Astrocyte of the spinal cord (primary cell): ENCODE results near the gene THRB.

Experiments
- DNase-seq: peaks from one replicate; pipeline ENCODE4 v3.0.0; 2011; ENCODE audit warnings: low read depth, low spot score
- H3K4me3 ChIP-seq: 2 replicates; pipeline ENCODE4 v1.5.1; 2011; ENCODE audit warnings: low read depth, mild to moderate bottlenecking, low read length, moderate library complexity
- in situ Hi-C: cut with HindIII; loops from 2 replicates; pipeline ENCODE4 v1.10.0; 2017; ENCODE audit warnings: low sequenced_read_pairs
- TF ChIP-seq, protein P1 (sequence below): IDR thresholded peaks from 2 replicates; pipeline ENCODE4 v1.5.1; 2012; ENCODE audit warnings: low read depth, mild to moderate bottlenecking, low read length, inconsistent platforms

Gene THRB

DNA sequence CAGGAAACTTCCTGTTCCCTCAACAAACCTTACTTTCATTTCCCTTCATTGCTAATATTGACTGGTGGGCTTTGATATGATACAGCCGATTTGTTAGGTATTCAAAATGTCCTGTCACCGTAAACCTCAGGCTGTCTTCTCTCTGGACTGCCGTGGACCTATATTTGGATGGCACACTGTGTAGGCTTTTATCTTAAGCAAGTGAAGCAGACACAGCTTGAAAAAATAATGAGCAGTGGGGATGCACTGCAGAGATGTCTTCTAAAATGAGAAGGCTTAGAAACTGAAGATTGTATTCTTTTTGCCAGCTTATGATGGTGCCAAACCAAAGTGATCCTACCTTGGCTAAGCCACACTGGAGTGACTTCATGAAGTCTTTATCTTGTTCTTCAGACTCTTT, 283.3 kb downstream of the THRB start:
- no peak for DNase-seq
- no peak overlapping the region for H3K4me3 ChIP-seq
- in situ Hi-C loops: no loop called here
- TF ChIP-seq, protein P1, sequence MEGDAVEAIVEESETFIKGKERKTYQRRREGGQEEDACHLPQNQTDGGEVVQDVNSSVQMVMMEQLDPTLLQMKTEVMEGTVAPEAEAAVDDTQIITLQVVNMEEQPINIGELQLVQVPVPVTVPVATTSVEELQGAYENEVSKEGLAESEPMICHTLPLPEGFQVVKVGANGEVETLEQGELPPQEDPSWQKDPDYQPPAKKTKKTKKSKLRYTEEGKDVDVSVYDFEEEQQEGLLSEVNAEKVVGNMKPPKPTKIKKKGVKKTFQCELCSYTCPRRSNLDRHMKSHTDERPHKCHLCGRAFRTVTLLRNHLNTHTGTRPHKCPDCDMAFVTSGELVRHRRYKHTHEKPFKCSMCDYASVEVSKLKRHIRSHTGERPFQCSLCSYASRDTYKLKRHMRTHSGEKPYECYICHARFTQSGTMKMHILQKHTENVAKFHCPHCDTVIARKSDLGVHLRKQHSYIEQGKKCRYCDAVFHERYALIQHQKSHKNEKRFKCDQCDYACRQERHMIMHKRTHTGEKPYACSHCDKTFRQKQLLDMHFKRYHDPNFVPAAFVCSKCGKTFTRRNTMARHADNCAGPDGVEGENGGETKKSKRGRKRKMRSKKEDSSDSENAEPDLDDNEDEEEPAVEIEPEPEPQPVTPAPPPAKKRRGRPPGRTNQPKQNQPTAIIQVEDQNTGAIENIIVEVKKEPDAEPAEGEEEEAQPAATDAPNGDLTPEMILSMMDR: no peak

DNA sequence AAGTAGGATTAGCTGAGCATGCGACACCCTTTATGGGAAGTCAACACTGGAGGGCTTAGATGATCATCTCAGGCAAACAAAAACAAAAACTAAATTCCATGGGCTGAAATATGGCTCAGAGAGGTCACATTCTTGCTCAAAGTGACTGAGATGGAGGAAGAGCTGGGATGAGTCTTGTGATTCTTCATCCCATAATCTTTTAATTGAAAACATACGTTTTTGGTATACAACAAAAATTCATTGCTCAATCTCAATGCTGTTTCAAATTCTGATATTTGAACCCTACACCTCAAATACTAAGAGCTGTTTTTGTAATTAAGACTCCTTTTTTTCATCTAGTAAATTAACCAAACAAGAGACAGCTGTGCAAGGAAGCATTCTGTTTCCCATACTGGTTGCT, 292.6 kb downstream of the THRB start:
- no peak for DNase-seq
- in situ Hi-C loops: no loop called here
- no peak overlapping the region for H3K4me3 ChIP-seq
- TF ChIP-seq, protein P1: no peak

DNA sequence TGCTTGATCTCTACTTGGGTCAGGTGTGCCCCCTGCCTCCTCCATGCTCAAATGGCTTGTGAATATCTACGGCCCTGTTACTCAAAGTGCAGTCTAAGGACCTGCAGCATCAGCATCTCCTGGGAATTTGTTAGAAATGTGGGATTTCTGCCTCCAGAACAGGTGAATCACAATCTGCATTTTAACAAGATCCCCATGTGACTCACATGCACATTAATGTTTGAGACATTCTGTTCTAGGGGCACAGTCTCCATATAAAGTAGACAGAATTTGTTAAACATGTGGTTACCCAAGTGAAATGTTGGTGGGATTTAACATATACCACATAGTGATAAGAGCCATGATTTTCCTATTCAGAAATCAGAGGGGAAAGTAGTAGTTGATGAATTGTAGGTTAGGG, 293.3 kb downstream of the THRB start:
- DNase-seq: no peak
- no peak overlapping the region for H3K4me3 ChIP-seq
- TF ChIP-seq, protein P1: no peak
- in situ Hi-C loops: no loop called here

DNA sequence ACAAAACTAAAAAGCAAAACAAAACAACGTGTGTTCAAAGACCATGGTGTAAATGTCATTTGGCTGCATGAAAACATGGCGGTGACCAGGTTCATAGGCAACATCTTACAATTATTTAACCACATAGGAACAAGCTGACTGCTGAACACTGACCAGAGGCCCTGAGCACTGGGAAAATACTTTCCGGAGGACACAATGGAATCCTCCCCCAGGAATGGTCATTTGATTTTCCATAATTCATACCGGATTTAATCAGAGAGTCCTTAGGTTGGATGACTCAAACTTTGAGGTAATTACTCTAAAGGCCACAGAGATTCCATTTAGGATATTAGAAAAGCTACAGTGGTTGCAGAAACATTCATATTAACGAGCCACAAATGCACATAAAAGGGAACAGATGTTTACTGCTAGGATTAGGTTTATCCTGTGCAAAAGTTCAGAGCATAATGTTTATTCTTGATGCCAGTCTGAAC, 294.8 kb downstream of the THRB start:
- no peak overlapping the region for H3K4me3 ChIP-seq
- DNase-seq: peak; percentile 30
- in situ Hi-C loops: no loop called here
- TF ChIP-seq, protein P1: no peak

DNA sequence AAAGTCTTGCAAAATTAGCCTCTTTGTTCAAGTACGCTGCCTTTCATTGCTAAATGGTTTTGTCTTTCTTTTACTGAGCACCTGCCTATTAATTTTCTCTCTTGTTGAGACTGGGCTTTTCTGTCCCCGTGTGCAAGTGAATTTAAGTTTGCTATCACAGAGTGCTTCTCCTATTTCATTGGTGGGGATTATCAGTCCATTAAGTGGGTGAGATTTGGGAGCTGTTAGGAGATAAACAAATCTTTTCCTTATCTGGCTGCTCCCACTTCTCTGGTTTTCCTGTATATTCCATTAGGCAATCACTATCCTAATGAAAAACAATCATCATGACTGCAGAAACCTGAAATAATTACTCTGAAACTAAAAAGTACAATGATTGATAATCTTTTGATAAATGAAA, 295.4 kb downstream of the THRB start:
- H3K4me3 ChIP-seq: no peak overlapping the region
- no peak for DNase-seq
- in situ Hi-C loops: no loop called here
- TF ChIP-seq, protein P1: no peak

DNA sequence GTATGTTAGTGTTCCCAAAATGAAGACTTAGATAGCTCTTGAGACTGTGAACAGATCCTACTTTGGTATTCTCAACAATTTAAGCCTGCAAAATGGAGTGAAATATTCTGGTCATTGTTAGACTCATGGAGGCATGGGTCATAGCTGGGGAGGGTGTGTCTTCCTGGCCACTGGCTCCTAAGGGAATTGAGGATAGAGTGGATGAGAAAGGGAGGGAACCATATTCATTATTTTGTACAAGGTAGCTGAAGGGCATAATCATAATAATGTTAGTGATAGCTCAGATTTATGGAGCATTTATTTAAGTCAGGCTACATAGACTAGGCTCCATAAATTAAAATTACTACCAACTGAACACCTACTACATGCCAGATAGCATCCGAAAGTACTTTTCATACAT, 295.9 kb downstream of the THRB start:
- in situ Hi-C loops: no loop called here
- TF ChIP-seq, protein P1: no peak
- DNase-seq: no peak
- H3K4me3 ChIP-seq: no peak overlapping the region

DNA sequence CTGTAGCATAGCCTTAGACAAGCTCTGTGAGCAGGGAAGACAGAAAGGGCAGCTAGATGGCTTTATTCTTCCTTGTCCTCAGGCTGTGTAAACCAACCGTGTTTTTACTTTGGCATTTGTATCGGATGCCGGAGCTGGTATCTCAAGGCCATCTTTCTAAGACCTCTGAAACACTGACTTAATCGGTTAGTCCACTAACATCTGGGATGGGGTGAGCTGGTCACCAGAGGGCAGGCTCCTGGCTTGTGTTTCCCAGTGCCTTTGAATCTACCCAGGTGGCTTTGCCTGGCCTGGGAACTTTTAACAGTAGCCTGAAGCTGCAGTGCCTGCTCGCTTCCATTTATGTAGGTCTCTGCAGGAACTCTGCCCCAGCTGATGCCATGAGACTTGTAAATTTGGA, 296.8 kb downstream of the THRB start:
- no peak overlapping the region for H3K4me3 ChIP-seq
- in situ Hi-C loops: no loop called here
- no peak for DNase-seq
- TF ChIP-seq, protein P1: no peak
